HepG2 (cell line): ENCODE measurements around the gene TTBK1. TPM values are rescaled to one million over a fixed set of nuclear protein-coding genes. Genes with fewer than 3 reads are reported as not detected.

ENCODE experiments used
- AHR ChIP-seq: IDR thresholded peaks from 2 replicates; pipeline ENCODE4 v1.6.1; 2018; ENCODE audit warnings: missing genetic modification reagents, missing compliant biosample characterization
- CC2D1A ChIP-seq: sonication (generic); formaldehyde crosslinking; IDR thresholded peaks from 2 replicates; pipeline ENCODE4 v1.8.1; 2023; ENCODE audit warnings: mild to moderate bottlenecking, missing genetic modification reagents
- HMG20B ChIP-seq: conservative IDR thresholded peaks from 2 replicates; pipeline ENCODE4 v1.6.1; 2016; ENCODE audit warnings: missing genetic modification reagents, missing compliant biosample characterization
- MZF1 ChIP-seq: sonication (generic); formaldehyde crosslinking; IDR thresholded peaks from 2 replicates; pipeline ENCODE4 v1.8.1; 2023; ENCODE audit warnings: mild to moderate bottlenecking, missing genetic modification reagents, borderline replicate concordance
- NONO ChIP-seq, 2 experiments: fragments of 450-650 bp in 1 of 2; sonication (generic) in 1 of 2; formaldehyde crosslinking in 1 of 2; IDR thresholded peaks in 1 of 2; conservative IDR thresholded peaks in 1 of 2; 2 replicates each; pipeline versions ENCODE4 v1.6.1 to v1.8.0; 2017 to 2022; ENCODE audit warnings: mild to moderate bottlenecking in 1 of 2, missing genetic modification reagents in 1 of 2, moderate library complexity in 1 of 2
- NR0B2 ChIP-seq: sonication (generic); formaldehyde crosslinking; IDR thresholded peaks from 2 replicates; pipeline ENCODE4 v1.4.0; 2020; ENCODE audit warnings: mild to moderate bottlenecking, missing genetic modification reagents
- SMC3 ChIP-seq: IDR thresholded peaks from 2 replicates; pipeline ENCODE4 v1.6.1; 2011; ENCODE audit warnings: low read length, improper control_type of control experiment
- SNAPC5 ChIP-seq: sonication (generic); formaldehyde crosslinking; IDR thresholded peaks from 2 replicates; pipeline ENCODE4 v1.8.1; 2023; ENCODE audit warnings: mild to moderate bottlenecking, missing genetic modification reagents, borderline replicate concordance
- ZNF136 ChIP-seq: sonication (generic); formaldehyde crosslinking; IDR thresholded peaks from 2 replicates; pipeline ENCODE4 v1.8.1; 2022; ENCODE audit warnings: low read depth, mild to moderate bottlenecking, moderate library complexity, missing genetic modification reagents
- ZNF430 ChIP-seq: sonication (generic); formaldehyde crosslinking; IDR thresholded peaks from 2 replicates; pipeline ENCODE4 v1.9.0; 2021; ENCODE audit warnings: mild to moderate bottlenecking, missing genetic modification reagents
- ZNF496 ChIP-seq: sonication (generic); formaldehyde crosslinking; IDR thresholded peaks from 2 replicates; pipeline ENCODE4 v1.8.1; 2023; ENCODE audit warnings: mild to moderate bottlenecking, moderate library complexity, missing genetic modification reagents; ENCODE audit not compliant: insufficient replicate concordance
- ZNF816 ChIP-seq: sonication (generic); formaldehyde crosslinking; IDR thresholded peaks from 2 replicates; pipeline ENCODE4 v1.8.0; 2022; ENCODE audit warnings: missing genetic modification reagents, mild to moderate bottlenecking, borderline replicate concordance
- polyA plus RNA-seq, 8 experiments: library from polyadenylated mRNA; depleted of rRNA in 3 of 8; stranded (reverse) in 7 of 8; unstranded in 1 of 8; fragments of >200 nt; fragmentation: Illumina TruSeq in 4 of 8; extraction: Trizol in 4 of 8; gene quantifications; 2 replicates each; pipeline versions ENCODE4 v1.2.1 to v1.2.3, GENCODE V29; 2011 to 2016; ENCODE audit warnings: low read depth in 4 of 8, missing spikeins in 1 of 8, mixed read lengths in 1 of 8; ENCODE audit not compliant: insufficient read depth in 1 of 8
- total RNA-seq, 5 experiments: library from RNA; depleted of rRNA; stranded (reverse); fragments of >200 nt; fragmentation: Illumina TruSeq; extraction: Trizol; gene quantifications; 2 replicates each; pipeline ENCODE4 v1.2.3, GENCODE V29; 2016; ENCODE audit warnings: low read depth in 1 of 5
- TF ChIP-seq, protein P1 (sequence below): sonication (generic); formaldehyde crosslinking; IDR thresholded peaks from 2 replicates; pipeline ENCODE4 v1.4.0; 2020; ENCODE audit warnings: missing genetic modification reagents
- TF ChIP-seq, protein P2 (sequence below): sonication (generic); formaldehyde crosslinking; IDR thresholded peaks from 2 replicates; pipeline ENCODE4 v1.4.0; 2020; ENCODE audit warnings: mild to moderate bottlenecking, missing genetic modification reagents
- TF ChIP-seq, protein P3 (sequence below): sonication (generic); formaldehyde crosslinking; IDR thresholded peaks from 2 replicates; pipeline ENCODE4 v1.8.0; 2022; ENCODE audit warnings: low read depth, missing genetic modification reagents
- TF ChIP-seq, protein P4 (sequence below): IDR thresholded peaks from 2 replicates; pipeline ENCODE4 v1.6.1; 2016
- TF ChIP-seq, protein P5 (sequence below): sonication (generic); formaldehyde crosslinking; IDR thresholded peaks from 2 replicates; pipeline ENCODE4 v1.8.0; 2022; ENCODE audit warnings: mild to moderate bottlenecking, missing genetic modification reagents

The TTBK1 gene
- total and polyA plus RNA-seq, 2 of the 13 experiments (the other 11 are each of a cell fraction or from before 2014, with no cell fraction given), result 0.24 to 0.33 TPM

DNA sequence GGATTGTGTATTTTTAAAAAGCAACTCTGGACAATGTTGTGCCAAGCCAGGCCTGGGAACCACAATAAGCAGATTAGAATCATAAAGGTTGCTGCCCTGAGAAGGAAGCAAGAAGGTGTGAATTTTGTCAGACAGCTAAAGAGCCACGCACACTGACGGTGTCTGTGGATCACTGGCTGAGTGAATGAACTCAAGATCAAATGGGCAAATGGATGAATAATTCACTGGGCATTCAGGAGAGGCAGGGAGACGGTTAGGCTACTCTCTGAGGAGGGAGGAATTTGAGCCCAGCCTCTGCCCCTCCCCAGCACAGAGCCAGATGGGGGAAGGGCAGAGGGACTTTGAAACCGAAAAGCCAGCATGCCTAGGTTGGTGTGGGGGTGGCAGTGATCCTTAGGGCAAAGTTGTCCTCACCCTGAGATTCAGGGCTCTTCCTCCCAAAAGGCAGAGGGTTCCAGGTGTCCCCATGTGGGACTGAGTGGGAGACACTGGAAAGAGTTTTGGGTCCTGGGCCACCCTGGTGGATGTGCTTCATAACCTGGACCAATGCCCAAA lies 35.3 kb downstream of the TTBK1 start (continued):
- TF ChIP-seq, protein P1, sequence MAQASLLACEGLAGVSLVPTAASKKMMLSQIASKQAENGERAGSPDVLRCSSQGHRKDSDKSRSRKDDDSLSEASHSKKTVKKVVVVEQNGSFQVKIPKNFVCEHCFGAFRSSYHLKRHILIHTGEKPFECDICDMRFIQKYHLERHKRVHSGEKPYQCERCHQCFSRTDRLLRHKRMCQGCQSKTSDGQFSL (CRISPR knock-in tag), result peak; percentile 94
- TF ChIP-seq, protein P2, sequence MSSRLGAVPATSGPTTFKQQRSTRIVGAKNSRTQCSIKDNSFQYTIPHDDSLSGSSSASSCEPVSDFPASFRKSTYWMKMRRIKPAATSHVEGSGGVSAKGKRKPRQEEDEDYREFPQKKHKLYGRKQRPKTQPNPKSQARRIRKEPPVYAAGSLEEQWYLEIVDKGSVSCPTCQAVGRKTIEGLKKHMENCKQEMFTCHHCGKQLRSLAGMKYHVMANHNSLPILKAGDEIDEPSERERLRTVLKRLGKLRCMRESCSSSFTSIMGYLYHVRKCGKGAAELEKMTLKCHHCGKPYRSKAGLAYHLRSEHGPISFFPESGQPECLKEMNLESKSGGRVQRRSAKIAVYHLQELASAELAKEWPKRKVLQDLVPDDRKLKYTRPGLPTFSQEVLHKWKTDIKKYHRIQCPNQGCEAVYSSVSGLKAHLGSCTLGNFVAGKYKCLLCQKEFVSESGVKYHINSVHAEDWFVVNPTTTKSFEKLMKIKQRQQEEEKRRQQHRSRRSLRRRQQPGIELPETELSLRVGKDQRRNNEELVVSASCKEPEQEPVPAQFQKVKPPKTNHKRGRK, result no peak
- TF ChIP-seq, protein P3, sequence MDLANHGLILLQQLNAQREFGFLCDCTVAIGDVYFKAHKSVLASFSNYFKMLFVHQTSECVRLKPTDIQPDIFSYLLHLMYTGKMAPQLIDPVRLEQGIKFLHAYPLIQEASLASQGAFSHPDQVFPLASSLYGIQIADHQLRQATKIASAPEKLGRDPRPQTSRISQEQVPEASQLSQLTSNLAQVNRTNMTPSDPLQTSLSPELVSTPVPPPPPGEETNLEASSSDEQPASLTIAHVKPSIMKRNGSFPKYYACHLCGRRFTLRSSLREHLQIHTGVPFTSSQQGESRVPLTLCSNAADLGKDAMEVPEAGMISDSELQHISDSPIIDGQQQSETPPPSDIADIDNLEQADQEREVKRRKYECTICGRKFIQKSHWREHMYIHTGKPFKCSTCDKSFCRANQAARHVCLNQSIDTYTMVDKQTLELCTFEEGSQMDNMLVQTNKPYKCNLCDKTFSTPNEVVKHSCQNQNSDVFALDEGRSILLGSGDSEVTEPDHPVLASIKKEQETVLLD (CRISPR knock-in tag), result no peak
- TF ChIP-seq NONO (IDR thresholded peaks at IDR 0.05) (no peak), NONO (CRISPR knock-in tag; conservative IDR thresholded peaks at IDR 0.05) (no peak), HMG20B (CRISPR knock-in tag) (no peak), AHR (CRISPR knock-in tag) (no peak), CC2D1A (CRISPR knock-in tag) (no peak), ZNF496 (no peak), ZNF136 (CRISPR knock-in tag) (no peak), NR0B2 (CRISPR knock-in tag) (no peak), MZF1 (CRISPR knock-in tag) (no peak), ZNF816 (CRISPR knock-in tag) (no peak), SNAPC5 (CRISPR knock-in tag) (no peak; the same call in 1 of the 2 replicates), ZNF430 (CRISPR knock-in tag) (peak; percentile 67; the same call in 1 of the 2 replicates), SMC3 (no peak)
- TF ChIP-seq, protein P4, sequence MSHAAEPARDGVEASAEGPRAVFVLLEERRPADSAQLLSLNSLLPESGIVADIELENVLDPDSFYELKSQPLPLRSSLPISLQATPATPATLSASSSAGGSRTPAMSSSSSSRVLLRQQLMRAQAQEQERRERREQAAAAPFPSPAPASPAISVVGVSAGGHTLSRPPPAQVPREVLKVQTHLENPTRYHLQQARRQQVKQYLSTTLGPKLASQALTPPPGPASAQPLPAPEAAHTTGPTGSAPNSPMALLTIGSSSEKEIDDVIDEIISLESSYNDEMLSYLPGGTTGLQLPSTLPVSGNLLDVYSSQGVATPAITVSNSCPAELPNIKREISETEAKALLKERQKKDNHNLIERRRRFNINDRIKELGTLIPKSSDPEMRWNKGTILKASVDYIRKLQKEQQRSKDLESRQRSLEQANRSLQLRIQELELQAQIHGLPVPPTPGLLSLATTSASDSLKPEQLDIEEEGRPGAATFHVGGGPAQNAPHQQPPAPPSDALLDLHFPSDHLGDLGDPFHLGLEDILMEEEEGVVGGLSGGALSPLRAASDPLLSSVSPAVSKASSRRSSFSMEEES (CRISPR knock-in tag), result no peak
- TF ChIP-seq, protein P5, sequence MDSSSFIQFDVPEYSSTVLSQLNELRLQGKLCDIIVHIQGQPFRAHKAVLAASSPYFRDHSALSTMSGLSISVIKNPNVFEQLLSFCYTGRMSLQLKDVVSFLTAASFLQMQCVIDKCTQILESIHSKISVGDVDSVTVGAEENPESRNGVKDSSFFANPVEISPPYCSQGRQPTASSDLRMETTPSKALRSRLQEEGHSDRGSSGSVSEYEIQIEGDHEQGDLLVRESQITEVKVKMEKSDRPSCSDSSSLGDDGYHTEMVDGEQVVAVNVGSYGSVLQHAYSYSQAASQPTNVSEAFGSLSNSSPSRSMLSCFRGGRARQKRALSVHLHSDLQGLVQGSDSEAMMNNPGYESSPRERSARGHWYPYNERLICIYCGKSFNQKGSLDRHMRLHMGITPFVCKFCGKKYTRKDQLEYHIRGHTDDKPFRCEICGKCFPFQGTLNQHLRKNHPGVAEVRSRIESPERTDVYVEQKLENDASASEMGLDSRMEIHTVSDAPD (CRISPR knock-in tag), result 0 out of 2 replicates have a peak, but pooled peaks have one; percentile 52
